Measurements from ENCODE around the gene SCN3B. TPM values are rescaled to one million over a fixed set of nuclear protein-coding genes. Genes with fewer than 3 reads are reported as not detected.

The SCN3B gene
- total and polyA plus RNA-seq, 2 of the 13 experiments (the other 11 are each of a cell fraction or from before 2014, with no cell fraction given), result 0.07 to 0.11 TPM

- TF ChIP-seq SKI (IDR thresholded peaks at IDR 0.05; ENCODE audit: partially characterized antibody) (no peak), NFE2L2 (IDR thresholded peaks at IDR 0.05; ENCODE audit: low read length) (no peak), ZFP36 (IDR thresholded peaks at IDR 0.05; ENCODE audit: borderline replicate concordance, low read depth, low read length, partially characterized antibody) (no peak)
Measured at GRCh38 chr11:123594188-123594901, 60.1 kb downstream of the SCN3B start (continued).

GRCh38 chr11:123593570-123593969, 60.9 kb downstream of the SCN3B start:
- in situ Hi-C loops (cut with HindIII; ENCODE audit: extremely low pct_ligation_motif_present, low pct_unique_long_range_greater_than_20kb), result no loop called here
- no peak overlapping the region for H3K9ac ChIP-seq (ENCODE audit: insufficient read depth, low read depth, low read length)
- POLR2A ChIA-PET, result no interaction called here
- H3K79me2 ChIP-seq (ENCODE audit: insufficient read depth, low read length), result no peaks in the 10 kb centered on the region
- H3K9me3 ChIP-seq (ENCODE audit: low read length), result no peaks in the 10 kb centered on the region
- H3K36me3 ChIP-seq (replicated peaks in 1 of 2; ENCODE audit: control insufficient read depth in 1 of 2, insufficient read depth in 2 of 2, low read length in 2 of 2), result no peaks in the 10 kb centered on the region
- DNase-seq (ENCODE audit: low spot score), result no peak
- no peaks in the 10 kb centered on the region for H3K27me3 ChIP-seq (ENCODE audit: control insufficient read depth in 1 of 2, insufficient read depth in 2 of 2, low read length in 2 of 2)
- no peak overlapping the region for H3K4me3 ChIP-seq (replicated peaks in 1 of 3; ENCODE audit: insufficient read depth in 1 of 3, low read depth in 2 of 3, low read length in 3 of 3)
- CTCF ChIA-PET (ENCODE audit: low intra/inter-chr PET ratio, low total read pairs), result no interaction called here
- no peak overlapping the region for H2AFZ ChIP-seq (ENCODE audit: low read length)
- ATAC-seq, result no peak
- no peak overlapping the region for H3K27ac ChIP-seq (ENCODE audit: extremely low read length, insufficient read depth, low read length)
- H4K20me1 ChIP-seq (ENCODE audit: insufficient read depth, low read length), result no peaks in the 10 kb centered on the region
- H3K4me1 ChIP-seq (ENCODE audit: insufficient read depth, low read length), result peaks cover 11% of the 10 kb centered on the region
- H3K4me2 ChIP-seq (ENCODE audit: low read depth, low read length), result no peak overlapping the region
- intact Hi-C loops (cut with micrococcal nuclease; ENCODE audit: unreplicated experiment), result no loop called here
- BruUV-seq (replicated peaks), result no TSS peak
- 83% methylated on average over 3 of the region's 6 CpGs for WGBS (ENCODE audit: low lambda C conversion rate)
- FAIRE-seq, result no peak
- TF ChIP-seq MED1 (CRISPR knock-in tag; IDR thresholded peaks at IDR 0.05), result no peak
- no peak for TF ChIP-seq ZBTB39 (CRISPR knock-in tag; IDR thresholded peaks at IDR 0.05)
- TF ChIP-seq CREB1 (IDR thresholded peaks at IDR 0.05), result no peak
- TF ChIP-seq CREB1 (CRISPR knock-in tag; IDR thresholded peaks at IDR 0.05), result no peak
- no peak for TF ChIP-seq ZNF670 (CRISPR knock-in tag; IDR thresholded peaks at IDR 0.05; ENCODE audit: borderline replicate concordance)
- no peak for TF ChIP-seq ZBTB20 (CRISPR knock-in tag; IDR thresholded peaks at IDR 0.05; ENCODE audit: borderline replicate concordance, low read depth)
- TF ChIP-seq TMF1 (CRISPR knock-in tag; IDR thresholded peaks at IDR 0.05; ENCODE audit: low read depth), result no peak
- no peak for TF ChIP-seq EP300 (IDR thresholded peaks at IDR 0.05; ENCODE audit: low read depth in 2 of 2, low read length in 2 of 2)
- TF ChIP-seq EP300 (CRISPR knock-in tag; IDR thresholded peaks at IDR 0.05; ENCODE audit: borderline replicate concordance), result no peak
- TF ChIP-seq, protein P1, sequence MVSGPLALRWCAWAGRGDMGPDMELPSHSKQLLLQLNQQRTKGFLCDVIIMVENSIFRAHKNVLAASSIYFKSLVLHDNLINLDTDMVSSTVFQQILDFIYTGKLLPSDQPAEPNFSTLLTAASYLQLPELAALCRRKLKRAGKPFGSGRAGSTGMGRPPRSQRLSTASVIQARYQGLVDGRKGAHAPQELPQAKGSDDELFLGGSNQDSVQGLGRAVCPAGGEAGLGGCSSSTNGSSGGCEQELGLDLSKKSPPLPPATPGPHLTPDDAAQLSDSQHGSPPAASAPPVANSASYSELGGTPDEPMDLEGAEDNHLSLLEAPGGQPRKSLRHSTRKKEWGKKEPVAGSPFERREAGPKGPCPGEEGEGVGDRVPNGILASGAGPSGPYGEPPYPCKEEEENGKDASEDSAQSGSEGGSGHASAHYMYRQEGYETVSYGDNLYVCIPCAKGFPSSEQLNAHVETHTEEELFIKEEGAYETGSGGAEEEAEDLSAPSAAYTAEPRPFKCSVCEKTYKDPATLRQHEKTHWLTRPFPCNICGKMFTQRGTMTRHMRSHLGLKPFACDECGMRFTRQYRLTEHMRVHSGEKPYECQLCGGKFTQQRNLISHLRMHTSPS (CRISPR knock-in tag; IDR thresholded peaks at IDR 0.05; ENCODE audit: low read depth), result no peak
- no peak for TF ChIP-seq HNF4A (CRISPR knock-in tag; IDR thresholded peaks at IDR 0.05)
- no peak for TF ChIP-seq ZNF572 (CRISPR knock-in tag; IDR thresholded peaks at IDR 0.05)
- TF ChIP-seq SMAD3 (CRISPR knock-in tag; IDR thresholded peaks at IDR 0.05), result no peak
- TF ChIP-seq HNRNPH1 (optimal IDR thresholded peaks at IDR 0.05; ENCODE audit: low read depth, low read length), result no peak
- TF ChIP-seq SNRNP70 (IDR thresholded peaks at IDR 0.05; ENCODE audit: low read depth, low read length), result no peak
- TF ChIP-seq ZNF382 (CRISPR knock-in tag; IDR thresholded peaks at IDR 0.05; ENCODE audit: borderline replicate concordance), result no peak
